Measurements from ENCODE around the gene TESMIN.

The TESMIN gene

GRCh38 chr11:68761801-68762200 lies 10.5 kb upstream of the TESMIN start:
- DNase-seq = no peak

DNA sequence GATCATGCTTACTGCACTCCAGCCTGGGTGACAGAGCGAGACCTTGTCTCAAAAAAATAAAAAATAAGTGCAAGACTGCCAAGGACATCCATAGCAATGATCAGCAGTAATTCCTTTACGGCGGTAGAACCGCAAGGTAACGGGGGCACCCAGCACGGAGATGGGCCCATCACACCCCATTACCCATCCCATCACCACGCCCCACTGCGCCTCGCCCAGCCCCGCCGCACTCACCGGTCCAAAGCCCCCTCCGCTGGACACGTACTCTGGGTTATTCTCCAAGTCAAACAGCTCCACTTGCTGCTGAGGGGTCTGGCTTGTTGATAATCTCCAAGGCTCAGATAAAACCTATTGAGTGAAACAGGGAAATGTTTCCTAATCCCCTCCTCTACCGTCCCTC lies 8.7 kb upstream of the TESMIN start:
- DNase-seq = no peak

DNA sequence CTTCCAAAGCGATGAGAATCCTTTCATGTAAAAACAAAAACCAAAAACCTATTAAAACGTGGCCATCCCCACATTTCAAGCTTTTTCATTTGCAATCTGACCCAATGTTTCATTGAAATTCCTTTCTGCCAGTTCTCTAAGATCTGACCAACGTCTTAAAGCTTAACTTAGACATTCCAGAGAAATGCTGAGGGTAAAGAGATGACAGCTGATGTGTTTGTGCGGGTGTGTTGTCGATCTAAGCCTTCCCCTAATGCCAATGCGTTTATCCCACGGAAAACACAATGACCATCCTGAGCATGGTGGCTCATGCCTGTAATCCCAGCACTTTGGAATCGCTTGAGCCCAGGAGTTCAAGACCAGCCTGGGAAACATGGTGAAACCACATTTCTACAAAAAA lies 6.4 kb upstream of the TESMIN start:
- no peak for DNase-seq

DNA sequence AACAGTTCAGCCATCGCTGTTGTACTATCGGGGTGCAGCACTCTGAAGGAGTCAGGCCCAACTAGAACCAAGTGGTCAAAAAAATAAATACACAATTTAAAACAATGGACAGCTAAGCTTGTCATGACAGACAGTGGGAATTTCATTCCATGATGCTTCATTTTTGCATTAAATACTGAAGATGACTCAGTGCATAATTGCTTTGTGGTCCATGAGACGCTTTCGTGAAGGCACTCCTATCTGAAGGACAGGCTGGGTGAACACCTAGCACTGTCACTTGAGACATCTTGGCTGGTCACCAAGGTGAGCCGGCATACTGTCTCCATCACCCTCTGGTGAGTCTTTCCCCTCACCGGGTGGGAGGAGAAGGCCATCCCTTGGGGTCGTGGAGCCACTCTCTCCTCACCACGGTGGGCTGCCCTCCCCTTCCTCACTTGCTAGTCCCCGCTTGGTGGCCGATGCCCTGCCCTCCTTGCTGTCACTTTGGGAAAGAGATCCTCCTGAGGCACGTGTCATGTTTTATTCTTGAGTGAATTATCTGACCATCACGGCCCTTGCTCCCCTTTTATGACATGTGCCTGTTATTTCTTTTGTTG lies 4.9 kb upstream of the TESMIN start:
- no peak for DNase-seq

DNA sequence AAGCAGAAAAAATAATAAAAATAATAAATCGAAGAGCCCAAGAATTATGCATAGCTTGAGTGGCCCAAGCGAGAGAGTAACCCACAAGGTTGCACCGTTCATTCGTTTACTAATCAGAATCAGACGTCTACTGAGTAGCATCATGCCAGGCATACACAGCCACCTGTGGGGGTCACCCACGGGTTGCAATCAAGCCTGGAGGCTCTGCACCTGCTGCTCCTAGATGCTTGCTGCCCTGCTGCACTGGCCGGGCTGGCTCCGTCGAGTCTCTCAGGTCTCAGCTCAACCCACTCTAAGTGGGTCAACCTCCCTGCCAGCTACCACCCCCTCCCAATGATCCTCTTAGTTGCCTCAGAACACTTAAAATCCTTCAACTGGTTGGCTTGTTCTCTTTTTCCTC lies 2.0 kb upstream of the TESMIN start:
- DNase-seq = no peak

DNA sequence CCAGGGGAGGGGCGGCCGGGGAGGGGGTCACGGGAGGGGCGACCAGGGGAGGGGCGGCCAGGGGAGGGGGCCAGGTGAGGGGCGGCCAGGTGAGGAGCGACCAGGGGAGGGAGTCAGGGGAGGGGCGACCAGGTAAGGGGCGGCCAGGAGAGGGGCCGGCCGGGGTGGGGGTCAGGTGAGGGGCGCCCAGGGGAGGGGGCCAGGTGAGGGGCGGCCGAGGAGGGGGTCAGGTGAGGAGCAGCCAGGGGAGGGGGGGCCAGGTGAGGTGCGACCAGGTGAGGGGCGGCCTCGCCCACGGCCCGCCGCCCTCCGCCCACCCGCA lies 355 bp downstream of the TESMIN start:
- DNase-seq = no peak

DNA sequence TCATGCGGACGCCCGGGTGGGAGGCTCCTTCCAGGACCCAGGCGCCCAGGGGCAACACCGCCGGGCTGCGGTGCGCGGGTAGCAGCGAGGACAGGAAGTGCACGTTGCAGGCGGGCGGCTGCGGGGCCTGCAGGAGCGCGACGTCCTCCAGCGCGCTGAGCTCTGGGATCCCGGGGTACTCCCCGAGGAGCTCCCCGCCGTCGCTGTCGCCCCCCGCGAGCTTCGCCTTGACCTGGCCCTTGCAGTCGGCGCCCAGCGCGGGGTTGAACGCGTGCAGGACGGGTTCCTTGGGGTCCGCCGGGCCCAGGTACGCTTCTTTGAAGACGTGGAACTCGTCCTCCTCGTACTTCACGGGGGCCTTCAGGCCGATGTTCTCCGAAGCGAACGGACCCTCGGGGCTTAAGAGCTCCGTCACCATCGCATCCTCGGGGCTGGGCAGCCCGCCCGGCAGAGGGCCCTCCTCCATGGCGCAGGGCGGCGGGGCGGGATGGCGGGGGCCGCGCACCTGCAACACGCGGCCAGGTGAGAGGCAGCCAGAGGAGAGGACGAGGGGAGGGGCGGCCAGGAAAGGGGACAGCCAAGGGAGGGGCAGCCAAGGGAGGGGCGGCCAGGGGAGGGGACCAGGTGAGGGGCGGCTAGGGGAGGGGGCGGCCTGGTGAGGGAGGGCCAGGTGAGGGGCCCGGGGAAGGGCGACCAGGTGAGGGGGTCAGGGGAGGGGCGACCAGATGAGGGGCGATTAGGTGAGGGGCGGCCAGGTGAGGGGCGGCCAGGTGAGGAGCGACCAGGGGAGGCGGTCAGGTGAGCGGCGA lies 921 bp downstream of the TESMIN start:
- no peak for DNase-seq

- DNase-seq = no peak
Measured at GRCh38 chr11:68749229-68750123, 1.8 kb downstream of the TESMIN start.

DNA sequence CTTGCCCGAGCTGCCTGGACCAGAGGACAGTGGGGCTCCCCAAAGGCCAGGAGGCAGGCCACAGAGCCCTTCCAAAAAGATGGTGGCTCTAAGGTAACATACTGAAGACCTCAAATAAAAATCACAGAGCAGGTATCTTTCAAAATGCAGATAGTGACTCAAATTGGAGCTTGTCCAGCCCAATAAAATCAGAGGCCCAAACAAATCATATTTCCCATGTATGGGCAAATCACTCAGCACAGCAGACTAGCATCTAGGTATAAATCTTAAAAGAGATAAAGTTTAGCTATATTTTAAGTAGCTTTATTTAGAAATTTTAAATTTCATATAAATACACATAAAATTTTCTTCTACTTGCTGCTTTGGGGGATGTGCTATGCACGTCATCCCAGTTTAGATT lies 3.3 kb downstream of the TESMIN start:
- DNase-seq = no peak

GRCh38 chr11:68743539-68743938 lies 7.8 kb downstream of the TESMIN start:
- DNase-seq = no peak

GRCh38 chr11:68741463-68741862 lies 9.9 kb downstream of the TESMIN start:
- DNase-seq = no peak

- no peak for DNase-seq
Measured at GRCh38 chr11:68735646-68736045, 15.7 kb downstream of the TESMIN start.

- DNase-seq = no peak
Measured at GRCh38 chr11:68735125-68735524, 16.2 kb downstream of the TESMIN start.

- DNase-seq = no peak
Measured at GRCh38 chr11:68734111-68734510, 17.2 kb downstream of the TESMIN start.

GRCh38 chr11:68727783-68728182 lies 23.5 kb downstream of the TESMIN start:
- DNase-seq = no peak

DNA sequence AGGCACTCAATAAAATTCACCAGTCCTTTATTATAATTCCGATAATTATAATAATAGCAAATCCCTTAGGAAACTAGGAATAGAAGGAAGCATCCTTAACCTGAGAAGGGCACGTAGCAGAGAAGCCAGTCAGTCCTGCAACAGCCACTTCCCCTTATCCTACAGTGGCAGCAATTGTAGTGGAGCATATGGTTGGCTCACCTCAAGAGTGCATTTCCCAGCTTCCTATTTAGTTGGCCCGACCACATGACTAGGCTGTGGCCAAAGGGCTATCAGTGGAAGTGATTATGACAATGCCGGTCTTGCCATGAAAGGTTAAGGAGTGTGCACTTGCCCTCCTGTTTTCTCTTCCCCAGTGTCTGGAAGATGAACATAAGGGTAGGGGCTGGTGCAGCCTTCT lies 27.0 kb downstream of the TESMIN start:
- no peak for DNase-seq

DNA sequence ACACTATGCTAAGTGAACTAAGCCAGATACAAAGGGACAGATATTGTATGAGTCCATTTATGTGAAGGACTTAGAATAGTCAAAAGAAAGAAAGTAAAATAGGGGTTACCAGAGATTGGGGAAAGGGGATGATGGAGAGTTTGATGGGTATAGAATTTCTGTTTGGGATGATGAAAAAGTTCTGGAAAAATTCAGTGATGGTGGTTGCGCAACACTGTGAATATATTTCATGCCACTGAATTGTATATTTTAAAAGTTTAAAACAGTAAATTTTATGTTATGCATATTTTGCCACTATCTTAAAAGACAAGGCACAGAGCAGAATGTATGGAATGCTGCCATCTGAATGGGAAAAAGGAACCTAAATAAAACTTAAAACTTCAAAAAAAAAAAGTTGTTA lies 29.2 kb downstream of the TESMIN start:
- no peak for DNase-seq

GRCh38 chr11:68721075-68721474 lies 30.2 kb downstream of the TESMIN start:
- no peak for DNase-seq

DNA sequence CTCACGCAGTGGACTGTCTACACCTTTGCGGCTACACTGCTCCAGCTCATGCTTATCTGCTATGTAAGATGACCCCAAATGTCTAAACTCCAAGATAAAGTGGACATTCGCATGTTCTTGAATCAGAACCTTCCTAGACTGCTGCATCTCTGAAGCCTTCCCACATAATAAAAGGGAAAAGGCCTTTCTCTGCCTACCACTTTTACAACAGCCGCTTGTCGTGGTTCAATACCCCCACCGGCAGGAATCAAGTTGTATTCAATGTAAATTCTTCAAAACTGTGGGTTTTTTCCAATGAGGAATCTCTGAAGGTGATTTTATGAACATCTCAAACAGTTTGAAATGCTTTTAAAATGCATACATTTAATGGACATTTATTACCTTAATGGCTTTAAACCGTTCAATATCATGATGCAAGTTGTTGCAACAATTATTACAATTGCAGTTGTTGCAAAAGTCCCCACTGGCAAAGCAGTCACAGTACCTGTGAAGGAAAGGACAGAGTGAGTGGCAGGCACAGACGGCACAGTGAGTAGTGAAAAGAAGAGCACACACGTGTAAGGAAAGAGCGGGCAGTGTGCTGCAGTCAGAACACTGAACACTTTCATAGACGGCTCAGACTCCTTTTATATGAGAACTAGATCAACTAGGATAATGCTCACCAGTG lies 35.7 kb downstream of the TESMIN start:
- no peak for DNase-seq

DNA sequence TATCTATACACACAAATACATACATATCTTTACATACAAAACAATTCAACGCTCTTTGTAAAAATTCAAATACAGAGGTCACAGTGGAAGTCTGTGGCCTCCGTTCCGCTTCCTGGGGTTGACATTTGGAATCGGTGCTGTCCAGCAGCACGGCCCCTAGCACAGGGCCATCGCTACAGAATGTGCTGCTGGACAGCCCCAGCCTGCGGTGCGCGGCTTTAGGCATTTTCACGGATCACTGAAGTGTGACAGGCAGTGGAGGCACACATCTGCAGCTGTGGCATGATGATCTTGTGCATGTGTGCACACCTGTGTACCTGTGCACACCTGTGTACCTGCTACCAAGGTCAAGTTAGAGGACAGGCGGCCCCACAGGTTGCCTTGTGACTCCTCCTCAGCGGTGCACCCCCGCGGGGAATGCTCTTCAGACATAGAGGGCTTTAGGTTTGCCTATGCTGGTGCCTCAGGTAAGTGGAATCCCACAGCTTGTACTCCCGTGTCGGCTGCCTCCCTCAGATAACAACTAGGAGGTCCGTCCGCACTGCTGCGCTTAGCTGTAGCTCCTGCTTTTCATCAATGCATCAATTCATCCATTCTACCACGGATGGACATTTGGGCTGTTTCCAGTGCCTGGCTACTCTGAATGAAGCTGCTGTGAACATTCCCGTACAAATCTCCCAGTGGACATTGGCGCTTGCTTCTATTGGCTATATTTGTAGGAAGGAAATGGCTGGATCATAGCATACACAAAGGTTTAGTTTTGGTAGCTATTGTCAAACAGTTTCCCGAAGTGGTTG lies 37.1 kb downstream of the TESMIN start:
- no peak for DNase-seq

DNA sequence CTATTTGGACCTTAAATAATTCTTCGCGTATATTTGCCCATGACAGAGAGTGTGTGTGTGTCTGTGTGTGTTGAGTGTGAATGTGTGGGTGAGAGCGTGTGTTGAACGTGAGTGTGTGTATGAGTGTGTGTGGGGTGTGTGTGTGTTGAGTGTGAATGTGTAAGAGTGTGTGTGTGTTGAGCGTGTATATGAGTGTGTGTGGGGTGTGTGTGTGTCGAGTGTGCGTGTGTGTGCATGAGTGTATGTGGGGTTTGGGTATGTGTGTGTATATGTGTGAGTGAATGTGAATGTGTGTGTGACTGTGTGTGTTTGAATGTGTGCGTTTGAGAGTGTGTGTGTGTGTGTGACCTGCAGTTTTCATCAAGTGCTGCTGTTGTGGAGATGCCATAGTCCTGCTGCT lies 40.2 kb downstream of the TESMIN start:
- no peak for DNase-seq

GRCh38 chr11:68710409-68710808 lies 40.9 kb downstream of the TESMIN start:
- no peak for DNase-seq

DNA sequence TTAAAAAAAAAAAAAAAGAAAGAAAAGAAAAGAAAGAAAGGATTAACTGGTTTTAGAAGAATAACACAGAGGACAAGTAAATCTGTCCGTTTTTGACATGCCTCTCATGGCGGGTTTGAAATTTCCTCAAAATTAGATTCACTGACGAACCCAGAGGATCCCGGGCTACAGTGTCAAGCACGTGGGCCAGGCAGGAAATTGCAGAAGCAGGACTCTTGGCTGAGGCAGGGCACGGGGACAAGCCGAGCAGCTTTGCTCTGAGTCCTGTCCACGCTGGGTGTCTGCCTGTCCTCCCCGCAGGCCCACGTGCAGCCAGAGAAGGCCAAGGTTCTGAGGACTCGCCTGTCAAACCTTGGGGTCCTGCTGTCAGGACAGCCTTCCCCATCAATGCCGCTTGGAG lies 42.3 kb downstream of the TESMIN start:
- DNase-seq = no peak

All from stimulated activated CD4-positive, alpha-beta T cell treated with anti-CD3 and anti-CD28 coated beads, Interleukin-4, amount 100 ng/mL, for 24 hours (primary cell).